Measurements from ENCODE around the gene ATP1B4.

GRCh38 chrX:120401301-120401700 lies 39.4 kb downstream of the ATP1B4 start:
- TF ChIP-seq CTCF (IDR thresholded peaks at IDR 0.05) (no peak), POLR2A (IDR thresholded peaks at IDR 0.05) (no peak)
